ENCODE measurements around the gene TGDS. TPM values are rescaled to one million over a fixed set of nuclear protein-coding genes. Genes with fewer than 3 reads are reported as not detected.
"Not testable (repeated sequence)": the region's sequence is repeated elsewhere in the genome, so short reads cannot be mapped to it uniquely, and the experiment has no call there.

Gene TGDS
- total RNA-seq, result 10 to 100 TPM; 22.9 to 23.7 TPM

- H3K36me3 Mint-ChIP-seq, result peaks cover 21 to 25% of the 10 kb centered on the region in 2 donors
- ATAC-seq (peak; percentile 96 to 99), DNase-seq (ENCODE audit: low spot score in 2 of 2) (peak; percentile 84 to 89)
- H3K9me3 Mint-ChIP-seq, result peaks cover 6 to 10% of the 10 kb centered on the region in 2 donors
- peak within 1 kb of the TSS; percentile 91 to 97 for H3K27ac Mint-ChIP-seq
These were observed at the start of gene TGDS for GRCh38 chr13:94595950-94596574. TGDS (minus strand) TSS chr13:94596152; CDS start chr13:94596136, 16 bp downstream.

- no peak for ATAC-seq
- no peak for DNase-seq (ENCODE audit: low spot score in 2 of 2)
- H3K9me3 Mint-ChIP-seq, result peaks cover 0 to 4% of the 10 kb centered on the region in 2 donors
- peaks cover 4 to 6% of the 10 kb centered on the region in 2 donors for H3K36me3 Mint-ChIP-seq
- H3K27ac Mint-ChIP-seq, result no peak overlapping the region
These were observed 45.5 kb upstream of the TGDS start for GRCh38 chr13:94641409-94641941.

GRCh38 chr13:94640721-94641120, 44.8 kb upstream of the TGDS start:
- Mint-ChIP-seq H3K27ac (no peak overlapping the region), H3K9me3 (peaks cover 0 to 4% of the 10 kb centered on the region in 2 donors), H3K36me3 (peaks cover 4 to 6% of the 10 kb centered on the region in 2 donors)
- no peak for DNase-seq (ENCODE audit: low spot score in 2 of 2)
- no peak for ATAC-seq

- not testable (repeated sequence) for DNase-seq (ENCODE audit: low spot score in 2 of 2); H3K9me3 Mint-ChIP-seq; H3K27ac Mint-ChIP-seq; ATAC-seq; H3K36me3 Mint-ChIP-seq
These were observed 41.7 kb upstream of the TGDS start for GRCh38 chr13:94637677-94638076.

GRCh38 chr13:94636942-94637578, 41.1 kb upstream of the TGDS start:
- H3K27ac Mint-ChIP-seq, result no peak overlapping the region
- H3K36me3 Mint-ChIP-seq, result peaks cover 4 to 6% of the 10 kb centered on the region in 2 donors
- H3K9me3 Mint-ChIP-seq, result peaks cover 0 to 4% of the 10 kb centered on the region in 2 donors
- DNase-seq (ENCODE audit: low spot score in 2 of 2), result no peak
- ATAC-seq, result peak; percentile 16 to 60

- peak in 1 of 2 donors; percentile 88 for ATAC-seq
- not testable (repeated sequence) for H3K9me3 Mint-ChIP-seq; H3K36me3 Mint-ChIP-seq; DNase-seq (ENCODE audit: low spot score in 2 of 2); H3K27ac Mint-ChIP-seq
These were observed 40.1 kb upstream of the TGDS start for GRCh38 chr13:94636096-94636495.

GRCh38 chr13:94632226-94632980, 36.5 kb upstream of the TGDS start:
- Mint-ChIP-seq H3K36me3 (peaks cover 7 to 11% of the 10 kb centered on the region in 2 donors), H3K27ac (no peak overlapping the region), H3K9me3 (no peaks in the 10 kb centered on the region)
- no peak for DNase-seq (ENCODE audit: low spot score in 2 of 2)
- ATAC-seq, result peak in 1 of 2 donors; percentile 44

GRCh38 chr13:94630858-94631257, 34.9 kb upstream of the TGDS start:
- peaks cover 7 to 11% of the 10 kb centered on the region in 2 donors for H3K36me3 Mint-ChIP-seq
- no peak for DNase-seq (ENCODE audit: low spot score in 2 of 2)
- H3K27ac Mint-ChIP-seq, result no peak overlapping the region
- no peaks in the 10 kb centered on the region for H3K9me3 Mint-ChIP-seq
- ATAC-seq, result no peak

GRCh38 chr13:94623316-94623715, 27.4 kb upstream of the TGDS start:
- Mint-ChIP-seq H3K27ac (no peak overlapping the region), H3K9me3 (no peaks in the 10 kb centered on the region), H3K36me3 (no peaks in the 10 kb centered on the region)
- no peak for ATAC-seq
- no peak for DNase-seq (ENCODE audit: low spot score in 2 of 2)

GRCh38 chr13:94622344-94622743, 26.4 kb upstream of the TGDS start:
- Mint-ChIP-seq H3K9me3 (no peaks in the 10 kb centered on the region), H3K27ac (no peak overlapping the region), H3K36me3 (no peaks in the 10 kb centered on the region)
- ATAC-seq (no peak), DNase-seq (ENCODE audit: low spot score in 2 of 2) (no peak)

- DNase-seq (ENCODE audit: low spot score in 2 of 2), result no peak
- H3K27ac Mint-ChIP-seq, result no peak overlapping the region
- H3K9me3 Mint-ChIP-seq, result no peaks in the 10 kb centered on the region
- H3K36me3 Mint-ChIP-seq, result no peaks in the 10 kb centered on the region
- ATAC-seq, result peak in 1 of 2 donors; percentile 68
These were observed 24.4 kb upstream of the TGDS start for GRCh38 chr13:94620286-94620896.

- no peak overlapping the region for H3K27ac Mint-ChIP-seq
- peak in 1 of 2 donors; percentile 44 for ATAC-seq
- no peaks in the 10 kb centered on the region for H3K9me3 Mint-ChIP-seq
- peaks cover 0 to 5% of the 10 kb centered on the region in 2 donors for H3K36me3 Mint-ChIP-seq
- DNase-seq (ENCODE audit: low spot score in 2 of 2), result peak in 1 of 2 donors; percentile 41
These were observed 21.5 kb upstream of the TGDS start for GRCh38 chr13:94617389-94618000.

- DNase-seq (ENCODE audit: low spot score in 2 of 2) (no peak), ATAC-seq (no peak)
- H3K27ac Mint-ChIP-seq, result no peak overlapping the region
- peaks cover 11 to 16% of the 10 kb centered on the region in 2 donors for H3K36me3 Mint-ChIP-seq
- H3K9me3 Mint-ChIP-seq, result no peaks in the 10 kb centered on the region
These were observed 17.1 kb upstream of the TGDS start for GRCh38 chr13:94613051-94613450.

- Mint-ChIP-seq H3K9me3 (no peaks in the 10 kb centered on the region), H3K27ac (no peak overlapping the region), H3K36me3 (peaks cover 11 to 19% of the 10 kb centered on the region in 2 donors)
- no peak for DNase-seq (ENCODE audit: low spot score in 2 of 2)
- no peak for ATAC-seq
These were observed 16.1 kb upstream of the TGDS start for GRCh38 chr13:94612050-94612449.

GRCh38 chr13:94610475-94610874, 14.5 kb upstream of the TGDS start:
- Mint-ChIP-seq H3K9me3 (no peaks in the 10 kb centered on the region), H3K27ac (peak overlapping the region in 1 of 2 donors; percentile 56), H3K36me3 (peaks cover 11 to 28% of the 10 kb centered on the region in 2 donors)
- no peak for DNase-seq (ENCODE audit: low spot score in 2 of 2)
- ATAC-seq, result no peak

- peaks cover 9 to 28% of the 10 kb centered on the region in 2 donors for H3K36me3 Mint-ChIP-seq
These were observed 13.2 kb upstream of the TGDS start for GRCh38 chr13:94609196-94609595.

More at GRCh38 chr13:94609196-94609595, 13.2 kb upstream of the TGDS start:
- DNase-seq (ENCODE audit: low spot score in 2 of 2), result no peak
- Mint-ChIP-seq H3K9me3 (no peaks in the 10 kb centered on the region), H3K27ac (no peak overlapping the region)
- ATAC-seq, result no peak
